Myocyte (in vitro differentiated cells): ENCODE data around the gene SLC48A1. TPM values are rescaled to one million over a fixed set of nuclear protein-coding genes. Genes with fewer than 3 reads are reported as not detected.
"Not testable (repeated sequence)": the region's sequence is repeated elsewhere in the genome, so short reads cannot be mapped to it uniquely, and the experiment has no call there.

ENCODE experiments used
- DNase-seq: peaks from one replicate; pipeline ENCODE4 v3.0.0-alpha.2; 2012; ENCODE audit warnings: low read depth
- total RNA-seq: library from RNA; depleted of rRNA; stranded (reverse); fragments of >200 nt; gene quantifications from 2 replicates; pipeline ENCODE4 v1.2.3, GENCODE V29; 2014

The SLC48A1 gene
- total RNA-seq, 1 donor from 2014 or later, result 4.0 TPM

DNA sequence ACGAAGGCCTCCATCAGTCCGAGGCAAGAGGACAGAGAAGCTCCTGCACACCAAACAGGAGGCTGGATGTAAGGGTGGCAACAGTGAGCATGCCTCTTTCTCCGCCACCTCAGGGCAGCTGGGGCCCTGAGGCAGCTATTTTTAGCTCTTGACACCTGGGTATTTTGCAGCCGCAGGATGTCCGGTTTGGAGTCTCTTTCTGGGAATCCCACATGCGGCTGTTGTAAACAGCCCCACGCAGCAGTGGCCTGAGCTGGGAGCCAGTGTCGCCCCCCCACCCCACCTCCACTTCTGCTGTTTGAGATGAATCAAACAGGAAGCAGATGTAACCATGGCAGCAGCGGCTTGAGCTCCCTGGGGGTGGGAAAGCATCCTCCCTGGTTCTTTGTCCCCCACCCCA is 35.0 kb downstream of the SLC48A1 start:
- peak; percentile 89 for DNase-seq

DNA sequence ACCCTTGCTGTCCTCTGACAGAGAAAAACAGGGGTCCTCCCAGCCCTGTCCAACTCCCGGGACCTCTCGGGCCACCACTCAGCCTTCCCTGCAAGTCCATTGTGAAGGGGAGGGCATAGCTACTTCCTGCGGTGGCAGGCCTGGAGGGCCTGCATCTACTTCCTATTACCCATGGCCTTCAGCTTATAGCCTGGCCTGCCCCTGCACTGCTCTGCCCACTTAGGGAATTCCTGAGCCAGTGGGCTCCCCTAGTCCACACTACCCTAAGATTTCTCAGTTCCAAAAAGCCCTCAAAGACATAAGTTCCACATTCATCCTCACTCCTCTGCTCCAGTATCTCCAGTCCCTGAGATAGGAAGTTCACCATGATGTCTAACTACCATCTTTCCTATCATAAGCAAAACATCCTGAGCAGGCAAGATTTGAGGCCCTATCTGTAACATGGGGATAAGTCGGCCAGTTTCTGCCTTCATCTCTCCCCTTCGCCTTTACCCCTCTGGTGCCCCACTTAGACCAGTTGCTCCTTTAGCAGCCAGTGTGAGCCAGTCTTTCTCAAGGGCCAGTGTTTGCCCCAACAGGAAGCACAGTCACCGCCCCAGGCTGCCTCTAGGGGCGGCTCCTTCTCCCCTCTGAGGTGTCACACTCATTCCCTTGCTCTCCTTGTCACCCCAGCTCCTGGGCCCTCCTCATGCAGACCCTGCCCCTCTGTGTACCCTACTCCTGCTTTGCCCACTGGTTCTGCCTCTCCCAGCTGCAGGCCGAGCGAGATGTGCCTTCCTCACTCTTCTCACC is 35.7 kb downstream of the SLC48A1 start:
- DNase-seq, result no peak

DNA sequence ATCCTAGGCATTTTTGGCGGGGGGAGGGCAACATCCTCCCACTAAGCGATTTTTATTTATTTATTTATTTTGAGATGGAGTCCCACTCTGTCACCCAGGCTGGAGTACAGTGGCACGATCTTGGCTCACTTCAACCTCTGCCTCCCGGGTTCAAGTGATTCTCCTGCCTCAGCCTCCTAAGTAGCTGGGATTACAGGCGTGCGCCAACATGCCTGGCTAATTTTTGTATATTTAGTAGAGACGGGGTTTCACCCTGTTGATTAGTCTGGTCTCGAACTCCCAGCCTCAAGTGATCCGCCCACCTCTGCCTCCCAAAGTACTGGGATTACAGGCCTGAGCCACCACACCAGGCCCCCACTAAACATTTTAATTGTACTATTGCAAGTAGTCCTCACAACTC is 36.5 kb downstream of the SLC48A1 start:
- DNase-seq, result not testable (repeated sequence)

- no peak for DNase-seq
Measured at GRCh38 chr12:47811072-47811396, 38.0 kb downstream of the SLC48A1 start.

- DNase-seq, result no peak
Measured at GRCh38 chr12:47811581-47812484, 38.8 kb downstream of the SLC48A1 start.

DNA sequence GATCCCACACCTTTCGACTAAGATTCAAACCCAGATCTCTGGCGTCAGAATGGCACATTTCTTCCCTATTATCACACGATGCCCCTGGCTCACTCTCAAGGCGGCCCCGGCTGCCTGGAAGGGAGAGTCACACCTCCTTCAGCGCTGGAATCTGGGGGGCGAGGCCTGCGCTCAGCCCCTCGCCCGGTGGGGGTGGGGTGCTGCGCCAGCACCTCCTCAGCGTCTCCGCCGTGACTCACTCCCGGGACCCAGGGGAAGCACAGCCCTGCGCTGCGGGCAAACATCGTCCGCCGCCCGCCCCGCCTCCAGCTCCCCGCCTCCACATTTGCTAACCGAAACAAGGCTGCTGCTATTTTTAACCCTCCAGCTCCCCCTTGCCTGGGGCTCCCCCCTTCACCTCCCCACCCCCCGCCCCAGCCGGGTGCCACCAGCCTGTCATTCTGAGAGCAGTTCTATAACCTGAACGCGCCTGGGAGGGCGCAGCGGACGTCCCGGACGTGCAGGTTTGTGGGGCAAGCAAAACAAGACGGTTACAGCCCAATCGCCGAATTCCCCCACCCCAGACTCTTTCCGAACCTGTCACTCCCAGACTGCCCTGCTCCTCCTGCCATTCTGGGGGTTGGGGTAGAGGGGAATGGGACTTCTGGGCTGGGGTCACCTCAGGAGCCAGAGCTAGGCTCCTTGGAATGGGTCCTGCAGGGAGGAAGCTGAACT is 39.9 kb downstream of the SLC48A1 start:
- DNase-seq, result peak; percentile 88

DNA sequence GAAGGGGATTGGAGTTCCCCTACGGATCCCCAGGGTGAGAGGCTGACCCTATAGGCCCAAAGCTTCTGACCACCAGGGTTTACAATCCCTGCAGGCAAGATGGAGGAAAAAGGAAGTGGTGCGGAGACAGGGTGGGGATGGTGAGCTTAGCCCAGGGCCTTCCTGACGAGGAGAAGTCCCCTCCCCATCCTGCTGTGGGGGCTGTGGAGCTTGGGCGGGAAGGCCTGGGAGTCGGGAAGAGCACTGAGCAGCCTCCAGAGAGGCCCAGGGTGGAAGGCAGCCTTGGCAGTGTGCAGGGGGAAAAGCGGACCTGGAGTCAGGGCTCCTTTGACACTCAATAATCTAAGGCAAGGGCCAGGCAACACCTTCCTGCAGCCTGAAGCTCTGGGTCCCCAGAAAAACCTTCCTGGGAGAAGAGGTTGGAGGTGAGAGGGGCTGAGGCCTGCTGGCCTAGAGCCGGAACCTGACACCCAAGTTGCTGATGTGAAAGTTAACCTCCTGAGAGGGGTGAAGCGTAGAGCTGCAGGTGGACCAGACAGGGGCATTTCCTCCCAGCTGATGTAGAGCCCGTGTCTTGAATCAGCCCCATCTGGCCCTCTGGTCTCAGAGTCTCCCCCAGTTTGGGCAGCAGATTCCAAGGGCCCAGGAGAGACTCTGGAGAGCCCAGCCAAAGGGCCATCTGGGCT is 40.6 kb downstream of the SLC48A1 start:
- no peak for DNase-seq

DNA sequence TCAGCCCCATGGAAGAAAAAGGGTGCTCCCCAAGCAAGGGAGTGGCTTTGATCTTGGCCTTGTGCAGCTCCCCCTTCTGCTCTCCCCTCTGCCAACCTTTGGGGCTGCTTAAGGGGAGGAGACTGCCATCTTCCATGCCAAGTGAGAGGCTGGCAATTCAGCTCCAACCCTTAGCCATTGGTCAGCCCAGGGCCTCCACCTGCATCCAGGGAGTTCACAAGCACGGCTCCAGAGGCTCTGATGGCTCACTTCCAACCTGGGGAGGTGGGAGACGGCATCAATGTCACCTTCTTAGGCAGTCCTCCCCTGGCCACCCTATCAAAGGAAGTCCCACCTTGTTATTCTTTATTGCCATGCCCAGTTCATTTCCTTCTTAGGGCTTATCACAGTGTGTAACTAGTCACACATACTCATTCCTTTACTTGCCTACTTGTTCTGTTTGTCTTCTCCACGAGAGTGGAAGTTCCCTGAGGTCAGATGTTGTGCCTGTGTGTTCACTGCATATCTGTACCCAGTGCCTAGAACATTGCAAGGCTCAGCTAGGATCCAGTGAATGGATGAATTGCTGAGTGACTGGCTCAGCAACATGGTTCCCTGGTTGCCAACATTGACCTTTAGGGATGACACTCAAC is 41.6 kb downstream of the SLC48A1 start:
- no peak for DNase-seq

GRCh38 chr12:47815447-47815846 is 42.4 kb downstream of the SLC48A1 start:
- DNase-seq, result not testable (repeated sequence)

GRCh38 chr12:47816403-47817271 is 43.6 kb downstream of the SLC48A1 start:
- DNase-seq, result no peak

- no peak for DNase-seq
Measured at GRCh38 chr12:47817272-47818006, 44.4 kb downstream of the SLC48A1 start.

- DNase-seq, result no peak
Measured at GRCh38 chr12:47818007-47818376, 45.0 kb downstream of the SLC48A1 start.

DNA sequence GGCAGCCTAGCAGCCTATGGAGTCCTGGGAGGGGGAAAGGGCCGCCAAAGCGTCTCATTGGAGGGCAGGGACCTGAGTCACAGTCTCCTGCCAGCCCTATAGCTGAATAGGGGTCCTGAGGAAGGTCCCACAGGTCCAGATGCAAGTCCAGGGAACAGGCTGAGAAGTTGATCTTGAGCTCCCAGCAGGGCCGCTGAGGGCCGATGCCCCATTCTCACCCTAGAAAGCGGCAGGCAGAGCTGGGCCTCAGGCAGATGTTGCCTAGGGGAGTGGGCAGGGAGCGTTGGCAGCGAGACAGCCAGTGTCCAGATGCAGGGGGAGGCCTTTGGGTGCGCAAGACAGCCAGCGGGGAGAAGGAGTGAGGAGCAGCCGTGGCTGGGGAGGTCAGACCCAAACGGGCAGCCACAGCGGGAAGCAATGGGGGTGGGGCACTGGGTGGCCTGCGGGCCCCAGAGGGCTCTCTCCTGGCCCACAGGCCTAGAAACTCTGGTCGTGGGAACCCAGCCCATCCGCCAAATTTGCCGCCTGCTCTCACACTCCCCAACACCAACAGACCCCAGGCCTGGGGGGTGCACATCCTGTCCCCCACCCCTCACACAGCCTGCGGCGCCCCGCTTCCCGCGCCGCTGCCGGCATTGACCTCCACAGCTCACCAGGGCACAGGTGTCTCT is 45.6 kb downstream of the SLC48A1 start:
- peak; percentile 42 for DNase-seq

DNA sequence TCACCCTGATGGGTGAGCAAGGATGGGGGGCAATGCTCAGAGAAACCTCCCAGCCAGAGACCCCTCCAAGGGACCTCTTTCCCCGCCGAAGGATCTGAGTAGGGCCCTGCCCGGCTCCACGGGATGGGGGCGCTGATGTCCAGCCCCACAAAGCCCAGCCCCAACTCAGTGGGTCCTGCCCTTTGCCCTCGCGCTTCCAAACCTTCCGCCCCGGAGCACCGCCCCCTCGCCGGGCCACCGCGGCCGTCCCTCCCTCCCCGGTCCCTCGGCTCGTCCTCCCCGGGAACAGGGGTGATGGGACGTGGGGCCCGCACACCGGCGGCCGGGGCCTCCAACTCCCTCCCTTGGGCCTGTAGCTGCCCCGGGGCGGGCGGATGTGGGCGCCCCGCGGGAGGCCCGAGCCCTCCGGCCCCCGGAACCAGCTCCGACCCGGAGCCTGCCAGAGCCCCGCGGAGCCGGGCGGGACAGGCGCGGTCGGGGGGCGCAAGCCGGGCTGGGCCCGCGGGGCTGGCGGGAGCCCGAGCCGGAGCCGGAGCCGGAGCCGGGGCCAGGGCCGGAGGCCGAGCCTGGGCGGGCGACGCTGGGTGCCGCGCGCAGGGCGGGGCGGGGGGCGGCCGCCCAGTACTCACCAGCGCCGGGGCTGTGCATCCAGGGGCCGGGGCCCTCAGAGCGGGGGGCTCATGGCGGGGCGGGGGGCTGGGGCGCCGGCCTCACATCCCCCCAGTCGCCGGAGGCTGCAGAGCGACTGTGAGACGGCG is 46.3 kb downstream of the SLC48A1 start:
- DNase-seq, result peak; percentile 73

- peak; percentile 86 for DNase-seq
Measured at GRCh38 chr12:47819896-47820630, 47.0 kb downstream of the SLC48A1 start, which contains the start of gene HDAC7. Gene HDAC7, minus strand, starts transcription at chr12:47819903. Its CDS starts 118 bp downstream, at chr12:47819785.

DNA sequence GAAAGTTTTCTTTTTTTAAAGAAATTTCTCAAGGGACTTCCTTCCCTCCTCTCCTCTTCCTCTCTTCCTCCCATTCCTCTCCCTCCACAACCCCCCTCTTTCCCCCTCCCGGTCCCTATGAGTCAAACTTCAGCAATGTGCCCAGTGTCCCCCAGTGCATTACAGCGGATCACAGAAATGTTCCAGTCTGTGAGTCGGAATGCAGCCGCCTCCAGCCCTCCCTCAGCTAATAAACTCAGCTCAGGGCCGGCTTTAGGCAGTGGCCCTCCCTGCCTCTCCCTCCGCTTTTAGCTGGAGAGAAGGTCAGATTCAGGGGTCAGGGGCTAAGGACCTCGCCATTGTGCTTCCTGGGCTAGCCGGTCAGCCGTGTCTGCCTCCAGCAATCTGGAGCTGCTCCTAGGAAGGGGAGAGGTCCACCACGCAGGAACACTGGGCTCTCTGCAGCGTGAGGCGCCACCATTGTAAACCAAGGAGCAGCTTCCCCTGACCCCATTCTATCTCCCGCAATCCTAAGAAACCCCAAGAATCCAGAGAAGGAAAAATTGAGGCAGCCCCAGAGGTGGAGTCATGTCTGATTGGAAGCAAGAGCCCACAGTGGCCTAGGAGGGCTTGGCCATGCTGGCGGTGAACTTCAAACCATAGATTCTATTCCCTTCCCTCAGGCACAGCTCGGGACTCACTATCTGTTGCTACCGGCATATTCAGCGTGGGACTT is 47.8 kb downstream of the SLC48A1 start:
- peak; percentile 96 for DNase-seq
